Astrocyte (in vitro differentiated cells and primary cell): ENCODE results near the gene RASGRF2.

Source experiments
- CTCF ChIP-seq: IDR thresholded peaks from 2 replicates; pipeline ENCODE4 v1.5.1; 2011; ENCODE audit warnings: low read depth, mild to moderate bottlenecking, inconsistent platforms, low read length, moderate library complexity; ENCODE audit not compliant: insufficient read depth
- EZH2 ChIP-seq: IDR thresholded peaks from 2 replicates; pipeline ENCODE4 v1.6.1; 2012; ENCODE audit warnings: mild to moderate bottlenecking, low read length, inconsistent platforms; ENCODE audit not compliant: insufficient read depth

- no peak for TF ChIP-seq EZH2
- TF ChIP-seq CTCF = no peak
These were observed 61.3 kb downstream of the RASGRF2 start for GRCh38 chr5:81021486-81021885.
